HG03095 (cell line): ENCODE measurements around the gene RPSA.
A peak's percentile ranks its signal among the peaks of the same experiment; 100 is the strongest.
"Not testable (repeated sequence)": the region's sequence is repeated elsewhere in the genome, so short reads cannot be mapped to it uniquely, and the experiment has no call there.

Source experiments
- ATAC-seq: cut with Tn5 transposase; IDR thresholded peaks from one replicate; pipeline ENCODE4 v1.9.1; 2021; ENCODE audit warnings: moderate library complexity; ENCODE audit not compliant: unreplicated experiment

Gene RPSA

DNA sequence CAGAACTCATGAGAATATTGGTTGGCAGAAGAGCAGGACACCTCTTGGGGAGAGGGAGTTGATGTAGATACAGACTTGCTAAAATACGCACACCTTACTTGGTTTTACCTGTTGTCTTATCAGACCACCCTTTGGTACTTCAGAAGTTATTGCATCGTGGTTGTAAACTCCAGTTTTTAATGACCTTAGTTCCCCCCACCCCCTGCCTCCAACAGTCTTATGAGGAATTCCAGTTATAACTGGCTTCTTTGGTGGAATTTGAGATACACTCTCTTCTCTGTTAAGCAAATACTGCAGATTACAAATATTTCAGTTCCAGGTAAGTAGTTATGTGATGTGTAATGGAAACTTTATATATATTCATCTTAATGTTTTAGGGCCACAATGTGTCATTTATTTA, 18.4 kb upstream of the RPSA start:
- ATAC-seq, result no peak

DNA sequence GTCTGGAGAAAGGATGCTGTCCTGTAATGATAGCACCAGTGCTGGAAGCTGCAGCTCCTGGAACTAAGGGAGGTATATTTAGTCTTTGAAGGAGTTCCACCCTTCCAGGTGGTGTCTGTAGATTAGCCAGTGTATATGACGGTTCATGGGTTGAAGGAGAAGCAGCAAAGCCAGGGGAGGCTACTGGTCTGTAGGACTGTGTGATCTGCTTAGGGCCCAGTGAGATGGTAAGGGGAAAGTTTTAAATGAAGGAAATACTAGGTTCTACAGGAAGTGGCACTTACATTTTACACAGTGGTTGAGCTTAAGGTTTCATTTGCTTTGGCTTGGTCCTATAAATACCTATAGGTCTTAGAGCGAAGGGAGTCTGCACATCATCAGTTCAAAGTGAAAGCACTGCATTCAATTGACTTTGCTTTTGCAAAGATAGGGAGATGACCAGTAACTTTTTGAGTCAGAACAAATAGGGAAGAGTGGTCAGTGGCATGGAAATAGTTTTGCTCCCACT, 17.7 kb upstream of the RPSA start:
- ATAC-seq, result peak; percentile 63

DNA sequence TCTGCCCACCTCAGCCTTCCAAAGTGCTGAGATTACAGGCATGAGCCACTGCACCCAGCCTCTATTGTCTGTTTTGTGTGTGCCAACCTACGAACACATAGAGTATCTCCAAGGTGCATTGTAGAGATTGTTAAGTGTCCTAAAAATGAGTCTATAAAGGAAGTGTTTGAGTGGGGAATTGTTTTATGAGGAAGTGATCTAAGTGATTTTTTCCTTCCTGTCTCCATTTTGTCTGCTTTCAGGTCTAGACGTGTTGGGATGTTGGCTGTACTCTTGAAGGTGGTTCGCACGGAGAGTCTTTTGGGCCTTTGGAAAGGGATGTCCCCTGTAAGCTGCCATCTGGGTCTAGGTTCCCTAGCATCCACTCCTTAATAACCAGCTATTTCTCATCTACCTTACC, 16.3 kb upstream of the RPSA start:
- no peak for ATAC-seq

DNA sequence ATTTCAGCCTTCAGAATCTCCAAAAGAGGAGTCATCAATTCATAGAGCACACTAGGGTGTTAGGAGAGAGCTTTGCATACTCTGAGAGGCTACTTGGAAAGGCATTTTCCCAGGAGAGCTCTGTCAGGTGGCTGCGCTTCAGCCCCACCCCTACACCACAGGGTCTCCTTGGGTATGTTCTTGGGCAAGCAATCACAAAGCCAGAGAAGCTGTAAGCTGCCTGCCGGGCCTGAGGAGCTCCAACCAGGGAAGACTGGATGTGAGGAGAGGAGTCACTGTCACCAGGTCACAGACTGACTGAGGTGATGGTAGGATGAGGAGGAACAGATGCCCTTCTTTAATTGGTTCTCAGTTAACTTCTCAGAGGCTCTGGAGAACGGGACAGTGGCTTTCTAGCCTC, 9.8 kb upstream of the RPSA start:
- ATAC-seq, result no peak

DNA sequence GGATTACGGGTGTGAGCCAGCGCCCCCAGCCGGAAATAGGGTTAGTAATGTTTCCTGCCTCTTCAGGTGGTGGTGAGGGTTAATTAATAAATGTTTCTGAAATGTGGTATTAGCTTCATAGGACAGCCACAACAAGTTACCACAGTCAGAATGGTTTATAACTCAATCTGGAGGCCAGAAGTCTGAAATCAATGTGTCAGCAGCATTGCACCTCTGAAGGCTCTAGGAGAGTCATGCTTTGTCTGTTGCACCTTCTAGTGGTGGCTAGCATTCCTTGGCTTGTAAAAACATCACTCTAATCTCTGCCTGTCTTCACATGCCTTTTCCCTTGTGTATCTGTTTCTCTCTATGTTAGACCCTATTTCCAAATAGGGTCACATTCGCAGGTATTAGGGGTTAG, 7.8 kb upstream of the RPSA start:
- ATAC-seq, result no peak

DNA sequence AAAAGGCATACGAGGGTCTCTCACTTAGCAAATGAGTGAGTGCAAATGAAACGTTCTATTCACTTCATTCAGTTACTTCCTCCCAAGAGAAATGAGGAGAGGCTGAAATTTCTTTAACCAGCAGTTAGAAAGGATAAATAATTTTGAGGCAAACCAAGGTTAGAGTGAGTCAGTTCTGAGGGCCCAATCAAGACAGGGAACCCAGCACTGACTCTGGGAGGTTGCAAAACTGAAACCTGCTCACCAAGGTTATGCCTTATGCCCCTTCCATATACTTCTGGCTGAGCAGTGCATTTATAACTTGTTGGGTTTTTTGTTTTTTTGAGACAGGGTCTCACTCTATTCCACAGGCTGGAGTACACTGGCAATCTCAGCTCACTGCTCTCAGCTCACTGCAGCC, 4.5 kb upstream of the RPSA start:
- ATAC-seq, result no peak

DNA sequence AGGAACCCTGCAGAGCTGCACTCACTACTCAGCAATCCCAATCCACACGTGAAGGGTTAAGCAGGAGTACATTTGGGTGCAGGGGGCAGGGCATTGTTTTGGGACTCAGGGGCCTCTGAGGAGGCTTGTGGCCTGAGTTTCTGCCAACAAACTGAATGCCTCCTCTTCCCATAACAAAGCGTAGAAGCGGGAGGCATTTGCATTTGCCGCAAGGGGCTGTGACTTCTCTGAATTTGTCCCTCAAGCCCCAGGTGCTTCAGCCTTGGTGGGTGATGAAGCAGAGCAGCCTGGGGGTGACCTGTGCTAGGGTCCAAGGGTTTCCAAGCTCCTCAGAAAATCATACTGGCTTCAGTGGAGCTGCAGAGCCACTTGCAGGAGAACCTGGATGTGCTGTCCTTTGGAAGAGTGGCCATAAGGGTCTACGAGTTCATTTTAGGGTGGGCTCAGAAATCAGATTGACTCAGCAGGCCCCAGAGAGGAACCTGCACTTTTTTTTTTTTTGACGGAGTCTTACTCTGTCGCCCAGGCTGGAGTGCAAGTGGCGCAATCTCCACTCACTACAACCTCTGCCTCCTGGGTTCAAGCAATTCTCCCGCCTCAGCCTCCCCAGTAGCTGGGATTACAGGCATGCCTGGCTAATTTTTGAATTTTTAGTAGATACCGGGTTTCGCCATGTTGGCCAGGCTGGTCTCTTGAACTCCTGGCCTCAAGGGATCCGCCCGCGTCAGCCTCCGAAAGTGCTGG, 1.4 kb upstream of the RPSA start:
- no peak for ATAC-seq

DNA sequence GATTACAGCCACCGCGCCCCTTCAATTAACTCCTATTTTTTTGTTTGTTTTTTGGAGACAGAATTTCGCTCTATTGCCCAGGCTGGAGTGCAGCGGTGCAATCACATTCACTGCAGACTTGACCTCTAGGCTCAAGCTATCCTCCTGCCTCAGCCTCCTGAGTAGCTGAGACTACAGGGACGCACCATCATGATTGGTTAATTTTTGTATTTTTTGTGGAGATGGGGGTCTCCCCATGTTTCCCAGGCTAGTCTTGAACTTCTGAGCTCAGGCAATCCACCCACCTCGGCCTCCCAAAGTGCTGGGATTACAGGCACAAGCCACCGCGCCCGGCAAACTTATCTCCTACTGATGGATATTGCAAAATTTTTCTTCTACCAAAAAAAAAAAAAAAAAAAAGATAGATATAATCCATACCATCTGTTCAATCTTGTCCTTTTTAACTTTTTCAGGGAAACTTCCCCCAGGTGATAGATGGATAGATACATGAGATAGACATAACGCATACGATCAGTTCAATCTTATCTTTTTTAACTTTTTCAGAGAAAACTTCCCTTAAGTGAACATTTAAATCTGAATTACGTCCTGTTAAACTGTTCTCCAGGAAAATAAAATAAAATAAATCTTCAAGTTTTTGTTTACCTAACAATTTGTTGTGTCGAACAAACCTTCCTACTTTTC, 693 bp upstream of the RPSA start:
- no peak for ATAC-seq

DNA sequence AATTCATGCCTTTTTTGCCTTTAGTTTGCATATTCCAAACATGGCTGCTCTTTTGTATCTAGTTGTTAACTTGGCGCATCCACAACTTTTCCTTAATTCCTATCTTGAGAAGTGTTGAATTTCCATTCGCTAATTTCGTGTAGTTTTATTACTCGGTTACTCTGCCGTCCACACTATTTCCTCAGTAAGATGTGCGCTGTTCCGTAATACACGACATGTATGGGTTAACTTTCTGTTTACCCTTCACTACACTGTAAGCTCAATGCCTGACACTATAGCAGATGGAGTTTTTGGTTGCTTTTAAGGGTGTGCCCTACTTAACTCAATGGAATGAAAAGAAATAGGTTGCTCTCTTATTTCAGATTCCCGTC, 724 bp downstream of the RPSA start:
- ATAC-seq, result no peak

DNA sequence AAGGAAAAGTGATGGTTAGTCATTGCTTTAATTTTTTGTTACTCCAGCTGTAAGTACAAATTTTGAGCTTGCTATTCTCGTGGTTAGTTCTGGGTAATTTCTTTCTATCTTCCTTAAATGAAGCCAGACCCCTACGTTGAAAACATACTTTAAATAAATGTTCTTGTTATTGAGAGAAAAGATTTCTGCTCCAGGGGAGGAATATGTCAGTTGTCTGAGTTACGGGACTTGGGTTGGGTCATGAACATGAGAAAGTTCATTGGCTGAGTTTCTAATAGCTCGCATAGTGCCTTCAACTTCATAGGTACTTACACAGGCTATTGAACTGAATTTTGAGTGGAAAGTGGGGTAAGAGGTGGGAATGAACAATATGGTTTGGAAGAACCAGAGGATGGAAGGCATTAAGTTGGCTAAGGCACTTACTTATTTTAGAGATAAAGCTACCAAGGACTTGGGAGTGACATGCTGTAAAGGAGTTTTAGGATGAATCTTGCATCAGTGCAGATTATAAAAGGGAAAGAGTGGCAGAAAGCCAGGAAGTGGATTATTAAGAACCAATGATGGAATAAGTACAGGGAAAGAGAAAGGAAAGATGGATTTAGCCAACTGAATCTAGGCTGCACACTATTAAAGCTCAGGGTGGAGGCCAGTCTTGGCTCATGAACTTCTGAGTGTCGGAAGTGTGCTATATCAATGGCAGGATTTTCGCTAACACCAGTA, 1.4 kb downstream of the RPSA start:
- ATAC-seq, result no peak

DNA sequence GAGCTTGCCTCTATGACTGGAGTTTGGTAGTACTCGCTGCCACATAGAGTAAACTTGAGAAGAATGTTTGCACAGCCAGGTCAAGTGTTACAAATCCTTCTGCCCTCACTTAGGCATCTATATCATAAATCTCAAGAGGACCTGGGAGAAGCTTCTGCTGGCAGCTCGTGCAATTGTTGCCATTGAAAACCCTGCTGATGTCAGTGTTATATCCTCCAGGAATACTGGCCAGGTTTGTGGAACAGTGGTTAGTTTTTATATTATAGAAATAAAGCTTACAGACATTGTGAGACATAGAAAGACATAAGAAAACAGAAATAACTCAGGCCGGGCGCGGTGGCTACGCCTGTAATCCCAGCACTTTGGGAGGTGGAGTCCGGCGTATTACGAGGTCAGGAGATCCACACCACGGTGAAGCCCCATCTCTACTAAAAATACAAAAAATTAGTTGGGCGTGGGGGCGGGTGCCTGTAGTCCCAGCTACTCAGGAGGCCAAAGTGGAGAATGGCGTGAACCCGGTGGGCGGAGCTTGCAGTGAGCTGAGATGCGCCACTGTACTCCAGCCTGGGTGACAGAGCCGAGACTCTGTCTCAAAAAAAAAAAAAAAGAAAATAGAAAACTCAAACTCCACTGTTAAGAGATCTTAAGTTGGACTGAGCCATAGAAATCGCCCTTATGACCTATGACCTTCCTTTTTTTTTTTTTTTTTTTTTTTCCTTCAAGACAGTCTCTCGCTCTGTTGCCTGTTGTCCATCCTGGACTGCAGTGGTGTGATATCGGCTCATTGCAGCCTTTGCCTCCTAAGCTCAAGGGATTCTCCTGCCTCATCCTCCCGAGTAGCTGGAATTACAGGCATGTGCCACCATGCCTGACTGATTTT, 2.2 kb downstream of the RPSA start:
- ATAC-seq, result no peak

DNA sequence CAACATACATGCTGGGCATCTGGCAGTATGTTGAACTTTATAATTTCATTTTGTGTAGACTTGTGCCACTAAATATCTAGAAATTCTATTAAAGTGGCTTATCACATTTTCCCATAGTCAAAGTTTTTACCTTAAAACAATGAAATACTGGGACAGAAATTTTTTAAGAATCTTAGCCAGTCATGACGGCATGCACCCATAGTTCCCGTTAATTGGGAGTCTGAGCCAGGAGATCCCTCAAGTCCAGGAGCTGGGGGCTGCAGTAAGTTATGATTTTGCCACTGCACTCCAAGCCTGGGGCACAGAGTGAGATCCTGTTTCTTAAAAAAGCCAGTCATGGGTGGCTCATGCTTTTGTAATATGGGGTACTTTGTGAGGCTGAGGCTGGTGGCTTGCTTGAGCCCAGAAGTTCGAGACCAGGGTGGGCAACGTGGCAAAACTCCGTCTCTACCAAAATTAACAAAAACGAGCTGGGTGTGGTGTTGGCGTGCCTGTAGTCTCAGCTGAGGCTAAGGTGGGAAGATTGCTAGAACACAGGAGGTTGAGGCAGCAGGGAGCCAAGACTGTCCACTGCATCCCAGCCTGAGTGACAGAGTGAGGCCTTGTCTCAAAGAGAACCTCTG, 3.1 kb downstream of the RPSA start:
- no peak for ATAC-seq

DNA sequence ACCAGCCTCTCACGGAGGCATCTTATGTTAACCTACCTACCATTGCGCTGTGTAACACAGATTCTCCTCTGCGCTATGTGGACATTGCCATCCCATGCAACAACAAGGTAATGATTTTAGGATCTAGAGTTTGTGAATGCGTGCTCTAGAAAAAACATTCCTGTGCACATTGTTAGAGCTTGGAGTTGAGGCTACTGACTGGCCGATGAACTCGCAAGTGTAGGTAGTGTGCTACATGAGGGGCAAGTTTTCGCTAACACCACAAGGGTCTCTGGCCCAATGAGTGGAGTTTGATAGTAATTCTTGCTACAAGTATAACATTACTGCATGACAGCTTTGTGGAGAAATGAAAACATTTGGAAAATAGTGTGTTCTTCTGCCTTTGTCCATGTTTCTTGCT, 4.4 kb downstream of the RPSA start:
- no peak for ATAC-seq

DNA sequence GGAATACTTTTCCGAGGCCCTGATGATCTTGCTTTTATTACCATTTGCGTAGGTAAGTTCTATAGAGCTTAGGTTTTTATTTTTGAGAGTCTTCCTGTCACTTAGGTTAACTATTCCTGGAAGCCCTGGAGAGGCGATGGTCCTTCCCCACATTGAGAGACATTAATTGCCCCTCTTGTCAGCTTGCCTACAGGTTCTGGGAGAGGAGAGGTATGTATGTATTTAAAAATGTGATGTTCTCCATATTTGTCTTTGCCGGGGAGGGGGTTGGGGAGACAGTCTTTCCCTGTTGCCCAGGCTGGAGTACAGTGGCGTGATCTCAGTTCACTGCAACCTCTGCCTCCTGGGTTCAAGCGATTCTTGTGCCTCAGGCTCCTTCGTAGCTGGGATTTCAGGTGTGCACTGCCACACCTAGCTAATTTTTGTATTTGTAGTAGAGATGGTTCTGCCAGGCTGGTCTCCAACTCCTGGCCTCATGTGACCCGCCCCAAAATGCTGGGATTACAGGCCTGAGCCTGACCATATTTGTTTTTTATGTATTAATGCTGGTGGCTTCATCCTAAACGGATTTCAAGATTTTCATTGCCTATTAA, 6.2 kb downstream of the RPSA start:
- no peak for ATAC-seq

DNA sequence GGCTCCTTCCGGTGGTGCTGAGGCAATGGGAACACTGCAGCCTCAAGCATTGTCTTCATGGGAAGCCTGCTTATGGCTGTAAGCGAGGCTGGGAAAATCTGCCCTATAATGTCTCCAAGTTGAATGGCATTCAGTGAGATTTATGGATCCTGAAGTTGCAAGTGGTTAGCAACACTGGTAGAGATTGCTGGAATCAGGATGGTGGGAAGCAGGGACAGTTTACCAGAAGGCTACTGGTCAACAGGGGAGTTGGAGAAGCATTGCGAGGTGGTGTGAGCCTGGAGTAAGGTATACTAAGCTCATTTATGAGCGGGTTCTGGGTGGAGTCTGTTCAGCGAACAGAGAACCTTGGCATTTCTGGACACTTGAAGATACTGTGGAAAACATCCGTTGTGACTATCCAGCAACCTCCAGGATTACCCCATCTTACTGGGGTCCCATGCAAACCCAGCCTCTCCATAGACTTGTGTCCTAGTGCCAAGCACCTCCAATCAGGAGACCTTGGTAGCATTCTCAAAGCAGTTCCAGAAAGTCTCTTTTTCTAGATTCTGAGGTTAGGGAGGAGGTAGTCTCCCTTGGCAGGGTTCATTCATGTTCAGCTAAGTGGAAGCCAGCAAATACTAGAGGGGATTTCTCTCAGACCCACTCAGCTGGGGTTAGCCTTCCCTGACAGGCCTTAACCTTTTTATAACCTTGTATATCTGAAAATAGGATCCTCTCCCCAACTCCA, 7.3 kb downstream of the RPSA start:
- ATAC-seq, result no peak

DNA sequence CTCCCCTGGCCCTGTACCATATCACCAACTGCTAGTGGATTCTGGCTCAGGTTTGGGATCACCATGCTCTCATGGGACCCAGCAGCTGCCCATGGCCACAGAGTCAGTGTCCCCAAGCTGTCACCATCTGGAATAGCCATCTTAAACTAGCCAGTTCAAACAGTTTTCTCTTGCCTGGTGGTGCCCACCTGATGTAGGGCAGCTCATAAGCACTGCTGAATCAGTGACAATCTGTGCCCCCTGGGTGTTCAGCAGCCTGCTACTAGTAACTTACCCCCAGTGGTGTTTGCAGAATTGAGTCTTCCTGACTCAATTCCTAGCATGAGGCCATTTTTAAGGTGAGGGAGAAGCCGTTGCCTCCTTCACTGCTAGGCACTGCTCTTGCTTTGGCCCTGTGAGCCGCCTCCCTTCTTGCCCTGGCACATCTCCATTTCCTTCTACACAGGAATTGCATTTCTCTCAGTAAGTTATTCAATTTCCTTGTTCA, 7.9 kb downstream of the RPSA start:
- no peak for ATAC-seq

DNA sequence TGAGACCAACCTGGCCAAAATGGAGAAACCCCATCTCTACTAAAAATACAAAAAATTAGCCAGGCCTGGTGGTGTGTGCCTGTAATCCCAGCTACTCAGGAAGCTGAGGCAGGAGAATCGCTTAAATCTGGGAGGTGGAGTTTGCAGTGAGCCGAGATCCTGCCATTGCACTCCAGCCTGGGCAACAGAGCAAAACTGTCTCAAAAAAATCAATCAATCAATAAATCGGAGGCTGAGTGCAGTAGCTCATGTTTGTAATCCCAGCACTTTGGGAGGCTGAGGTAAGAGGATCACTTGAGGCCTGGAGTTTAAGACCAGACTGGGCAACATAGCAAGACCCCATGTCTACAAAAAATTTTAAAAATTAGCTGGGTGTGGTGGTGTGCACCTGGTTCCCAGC, 8.8 kb downstream of the RPSA start:
- not testable (repeated sequence) for ATAC-seq

DNA sequence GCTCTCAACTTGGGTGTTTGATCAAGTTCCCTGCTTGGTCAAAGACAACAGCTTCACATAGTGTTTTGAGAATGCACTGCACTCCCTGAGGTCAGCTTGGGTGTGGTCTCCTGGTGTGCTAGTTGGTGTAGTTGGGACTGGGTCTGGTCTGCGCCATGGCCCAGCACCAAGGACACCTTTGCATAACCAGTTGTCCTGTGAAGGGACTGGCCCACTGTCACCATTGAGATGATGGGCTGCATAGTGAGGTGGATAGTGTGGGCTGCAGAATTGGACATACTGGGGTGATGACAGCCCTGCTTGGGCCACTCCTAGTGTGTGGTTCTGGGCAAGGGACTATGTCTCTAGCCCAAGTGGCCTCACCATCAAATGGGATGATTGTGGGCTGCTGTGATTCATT, 9.5 kb downstream of the RPSA start:
- no peak for ATAC-seq

DNA sequence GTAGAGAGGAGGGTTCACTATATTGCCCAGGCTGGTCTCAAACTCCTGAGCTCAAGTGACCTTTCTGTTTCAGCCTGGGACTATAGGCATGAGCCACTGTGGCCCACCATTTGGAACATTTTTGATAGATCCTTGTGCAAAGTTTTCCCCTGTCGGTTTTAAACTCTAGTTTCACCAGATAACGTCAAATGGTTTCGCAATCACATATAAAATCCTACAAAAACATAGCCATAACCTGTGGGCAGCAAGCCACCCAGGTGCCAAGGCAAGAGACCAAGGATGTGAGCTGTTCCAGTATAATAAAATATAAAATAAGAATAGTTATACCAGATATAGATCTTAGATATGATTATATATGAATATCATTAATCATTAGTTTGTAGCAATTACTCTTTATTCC, 10.5 kb downstream of the RPSA start:
- not testable (repeated sequence) for ATAC-seq
